ENCODE data around the gene PHF19. TPM values are rescaled to one million over a fixed set of nuclear protein-coding genes. Genes with fewer than 3 reads are reported as not detected.

PHF19 gene
- polyA plus RNA-seq, 3 donors: 12.6 to 61.0 (median 12.7) TPM

GRCh38 chr9:120914953-120915352 is 38.0 kb upstream of the PHF19 start:
- WGBS (ENCODE audit: insufficient coverage): no CpG with 5 or more reads among the region's 6 CpGs
- Mint-ChIP-seq H3K27me3 (ENCODE audit: low read depth in 3 of 3) (no peaks in the 10 kb centered on the region), H3K27ac (no peak overlapping the region)

GRCh38 chr9:120914396-120914795 is 37.4 kb upstream of the PHF19 start:
- no peak for TF ChIP-seq CTCF (IDR thresholded peaks at IDR 0.05)

More at GRCh38 chr9:120914953-120915352, 38.0 kb upstream of the PHF19 start:
- DNase-seq: no peak
- TF ChIP-seq CTCF (IDR thresholded peaks at IDR 0.05): no peak
- H3K4me1 ChIP-seq (ENCODE audit: control insufficient read depth in 1 of 2, insufficient read depth in 2 of 2, low read length in 2 of 2): peaks cover 3 to 4% of the 10 kb centered on the region in 2 donors
- H3K27ac ChIP-seq (ENCODE audit: low read depth in 1 of 2, low read length in 2 of 2): no peak overlapping the region
- H2AFZ ChIP-seq (ENCODE audit: insufficient read depth, low read depth, low read length, poor library complexity, severe bottlenecking): no peak overlapping the region
- H3K79me2 ChIP-seq (ENCODE audit: insufficient read depth, low read length): no peaks in the 10 kb centered on the region
- no peaks in the 10 kb centered on the region for H4K20me1 ChIP-seq (ENCODE audit: insufficient read depth, low read length)
- no peaks in the 10 kb centered on the region for H3K36me3 ChIP-seq (replicated peaks in 1 of 2; ENCODE audit: control insufficient read depth in 1 of 2, insufficient read depth in 2 of 2, low read length in 2 of 2)
- H3K9ac ChIP-seq (ENCODE audit: insufficient read depth, low read length, poor library complexity, severe bottlenecking): no peak overlapping the region
- Mint-ChIP-seq H3K9me3 (peaks cover 0 to 6% (median 2%) of the 10 kb centered on the region in 7 donors), H3K4me1 (peaks cover 8% of the 10 kb centered on the region), H3K36me3 (peaks cover 13 to 31% of the 10 kb centered on the region in 2 donors), H3K4me3 (no peak overlapping the region)
- H3K4me3 ChIP-seq (replicated peaks in 1 of 3; ENCODE audit: low read depth in 2 of 3, low read length in 3 of 3): no peak overlapping the region
- intact Hi-C loops (cut with micrococcal nuclease): no loop called here
- no peaks in the 10 kb centered on the region for H3K27me3 ChIP-seq (ENCODE audit: control insufficient read depth in 2 of 2, insufficient read depth in 2 of 2, low read length in 2 of 2)
- no peak overlapping the region for H3K4me2 ChIP-seq (replicated peaks; ENCODE audit: extremely low read depth, low read length, poor library complexity, severe bottlenecking)
- no peaks in the 10 kb centered on the region for H3K9me3 ChIP-seq (replicated peaks in 1 of 2; ENCODE audit: control insufficient read depth in 1 of 2, insufficient read depth in 1 of 2, low read length in 2 of 2)

More at GRCh38 chr9:120914396-120914795, 37.4 kb upstream of the PHF19 start:
- Histone ChIP-seq H4K20me1 (ENCODE audit: insufficient read depth, low read length) (no peaks in the 10 kb centered on the region), H3K27me3 (ENCODE audit: control insufficient read depth in 2 of 2, insufficient read depth in 2 of 2, low read length in 2 of 2) (no peaks in the 10 kb centered on the region), H3K36me3 (replicated peaks in 1 of 2; ENCODE audit: control insufficient read depth in 1 of 2, insufficient read depth in 2 of 2, low read length in 2 of 2) (no peaks in the 10 kb centered on the region), H3K9ac (ENCODE audit: insufficient read depth, low read length, poor library complexity, severe bottlenecking) (no peak overlapping the region), H3K79me2 (ENCODE audit: insufficient read depth, low read length) (no peaks in the 10 kb centered on the region), H3K4me1 (ENCODE audit: control insufficient read depth in 1 of 2, insufficient read depth in 2 of 2, low read length in 2 of 2) (peaks cover 5 to 9% of the 10 kb centered on the region in 2 donors), H3K4me3 (replicated peaks in 1 of 3; ENCODE audit: low read depth in 2 of 3, low read length in 3 of 3) (no peak overlapping the region), H2AFZ (ENCODE audit: insufficient read depth, low read depth, low read length, poor library complexity, severe bottlenecking) (no peak overlapping the region), H3K27ac (ENCODE audit: low read depth in 1 of 2, low read length in 2 of 2) (no peak overlapping the region), H3K4me2 (replicated peaks; ENCODE audit: extremely low read depth, low read length, poor library complexity, severe bottlenecking) (no peak overlapping the region), H3K9me3 (replicated peaks in 1 of 2; ENCODE audit: control insufficient read depth in 1 of 2, insufficient read depth in 1 of 2, low read length in 2 of 2) (no peaks in the 10 kb centered on the region)
- intact Hi-C loops (cut with micrococcal nuclease): no loop called here
- peaks cover 7% of the 10 kb centered on the region for H3K4me1 Mint-ChIP-seq
- WGBS (ENCODE audit: insufficient coverage): 95% methylated on average over 3 of the region's 3 CpGs
- no peak overlapping the region for H3K4me3 Mint-ChIP-seq
- H3K36me3 Mint-ChIP-seq: peaks cover 13 to 32% of the 10 kb centered on the region in 2 donors
- DNase-seq: no peak
- peaks cover 0 to 6% (median 2%) of the 10 kb centered on the region in 7 donors for H3K9me3 Mint-ChIP-seq
- H3K27ac Mint-ChIP-seq: no peak overlapping the region
- H3K27me3 Mint-ChIP-seq (ENCODE audit: low read depth in 3 of 3): no peaks in the 10 kb centered on the region
